GM18498 (cell line): ENCODE measurements around the gene ARHGAP42.
A peak's percentile ranks its signal among the peaks of the same experiment; 100 is the strongest.
"Not testable (repeated sequence)": the region's sequence is repeated elsewhere in the genome, so short reads cannot be mapped to it uniquely, and the experiment has no call there.

Experiments used
- ATAC-seq: cut with Tn5 transposase; IDR thresholded peaks from one replicate; pipeline ENCODE4 v1.9.1; 2021; ENCODE audit warnings: mild to moderate bottlenecking, moderate library complexity; ENCODE audit not compliant: unreplicated experiment

Gene ARHGAP42

GRCh38 chr11:100719809-100720221 is 32.7 kb downstream of the ARHGAP42 start:
- ATAC-seq, result no peak

GRCh38 chr11:100726680-100727079 is 39.6 kb downstream of the ARHGAP42 start:
- ATAC-seq, result no peak

- ATAC-seq, result no peak
Observed at GRCh38 chr11:100727410-100727809, 40.3 kb downstream of the ARHGAP42 start.

- no peak for ATAC-seq
Observed at GRCh38 chr11:100730266-100730665, 43.2 kb downstream of the ARHGAP42 start.

- no peak for ATAC-seq
Observed at GRCh38 chr11:100731471-100731870, 44.4 kb downstream of the ARHGAP42 start.

GRCh38 chr11:100732949-100733348 is 45.9 kb downstream of the ARHGAP42 start:
- ATAC-seq, result no peak

GRCh38 chr11:100734743-100735527 is 47.8 kb downstream of the ARHGAP42 start:
- ATAC-seq, result peak; percentile 54

- ATAC-seq, result no peak
Observed at GRCh38 chr11:100735949-100736675, 49.0 kb downstream of the ARHGAP42 start.

GRCh38 chr11:100738701-100739270 is 51.7 kb downstream of the ARHGAP42 start:
- no peak for ATAC-seq

GRCh38 chr11:100739666-100740065 is 52.6 kb downstream of the ARHGAP42 start:
- ATAC-seq, result no peak

GRCh38 chr11:100740440-100740839 is 53.4 kb downstream of the ARHGAP42 start:
- ATAC-seq, result no peak

- peak; percentile 27 for ATAC-seq
Observed at GRCh38 chr11:100741866-100742625, 55.0 kb downstream of the ARHGAP42 start.

- no peak for ATAC-seq
Observed at GRCh38 chr11:100746448-100746847, 59.4 kb downstream of the ARHGAP42 start.

GRCh38 chr11:100748153-100748552 is 61.1 kb downstream of the ARHGAP42 start:
- ATAC-seq, result no peak

- not testable (repeated sequence) for ATAC-seq
Observed at GRCh38 chr11:100749887-100750565, 62.9 kb downstream of the ARHGAP42 start.

GRCh38 chr11:100750566-100750891 is 63.4 kb downstream of the ARHGAP42 start:
- not testable (repeated sequence) for ATAC-seq

GRCh38 chr11:100752371-100753171 is 65.5 kb downstream of the ARHGAP42 start:
- no peak for ATAC-seq

GRCh38 chr11:100753172-100753543 is 66.1 kb downstream of the ARHGAP42 start:
- ATAC-seq, result no peak

- no peak for ATAC-seq
Observed at GRCh38 chr11:100753571-100753970, 66.5 kb downstream of the ARHGAP42 start.

GRCh38 chr11:100756559-100756958 is 69.5 kb downstream of the ARHGAP42 start:
- no peak for ATAC-seq
